Measurements from ENCODE around the gene UBE2K.

The UBE2K gene

DNA sequence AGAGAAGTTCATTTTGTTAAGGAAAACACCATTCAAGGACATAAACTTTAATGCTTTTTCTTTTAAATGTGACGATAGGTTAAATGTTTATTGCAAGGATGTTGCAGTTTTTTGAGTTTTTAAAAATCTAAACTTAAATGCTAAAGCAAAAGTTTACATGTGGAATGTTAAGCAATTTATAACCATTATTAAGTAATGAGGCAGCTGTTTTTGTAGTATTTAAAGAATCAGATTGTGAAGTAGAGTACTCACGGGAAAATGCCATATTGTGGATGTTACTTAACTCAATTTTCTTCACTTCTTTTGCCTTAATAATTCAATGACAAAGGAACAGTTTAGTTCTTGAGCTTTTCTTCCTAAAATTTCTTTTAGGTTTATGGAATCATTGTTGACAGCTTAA, 43.5 kb downstream of the UBE2K start:
- TF ChIP-seq, protein P1, sequence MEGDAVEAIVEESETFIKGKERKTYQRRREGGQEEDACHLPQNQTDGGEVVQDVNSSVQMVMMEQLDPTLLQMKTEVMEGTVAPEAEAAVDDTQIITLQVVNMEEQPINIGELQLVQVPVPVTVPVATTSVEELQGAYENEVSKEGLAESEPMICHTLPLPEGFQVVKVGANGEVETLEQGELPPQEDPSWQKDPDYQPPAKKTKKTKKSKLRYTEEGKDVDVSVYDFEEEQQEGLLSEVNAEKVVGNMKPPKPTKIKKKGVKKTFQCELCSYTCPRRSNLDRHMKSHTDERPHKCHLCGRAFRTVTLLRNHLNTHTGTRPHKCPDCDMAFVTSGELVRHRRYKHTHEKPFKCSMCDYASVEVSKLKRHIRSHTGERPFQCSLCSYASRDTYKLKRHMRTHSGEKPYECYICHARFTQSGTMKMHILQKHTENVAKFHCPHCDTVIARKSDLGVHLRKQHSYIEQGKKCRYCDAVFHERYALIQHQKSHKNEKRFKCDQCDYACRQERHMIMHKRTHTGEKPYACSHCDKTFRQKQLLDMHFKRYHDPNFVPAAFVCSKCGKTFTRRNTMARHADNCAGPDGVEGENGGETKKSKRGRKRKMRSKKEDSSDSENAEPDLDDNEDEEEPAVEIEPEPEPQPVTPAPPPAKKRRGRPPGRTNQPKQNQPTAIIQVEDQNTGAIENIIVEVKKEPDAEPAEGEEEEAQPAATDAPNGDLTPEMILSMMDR (IDR thresholded peaks at IDR 0.05; ENCODE audit: low read depth, low read length) = no peak

DNA sequence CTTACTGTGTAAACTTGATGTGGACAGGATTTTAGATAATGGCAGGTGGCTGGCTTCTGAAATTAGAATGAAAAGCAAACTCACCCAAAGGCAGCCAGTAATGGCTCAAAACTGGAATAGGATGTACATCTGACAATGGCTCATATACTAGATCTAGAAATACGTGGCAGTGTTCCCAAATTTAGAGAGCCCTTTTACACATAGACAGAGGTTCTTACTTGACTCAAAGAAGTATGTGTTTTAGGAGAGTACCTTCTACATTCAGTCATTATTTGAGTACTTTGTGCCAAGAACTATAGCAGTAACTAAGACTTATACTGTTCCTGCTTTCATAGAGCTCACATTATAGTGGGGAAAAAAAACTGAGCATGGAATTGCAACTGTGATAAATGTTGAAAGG, 48.0 kb downstream of the UBE2K start:
- TF ChIP-seq, protein P1 (IDR thresholded peaks at IDR 0.05; ENCODE audit: low read depth, low read length) = no peak
- no peak for DNase-seq (ENCODE audit: extremely low read depth, low read depth)

More for the DNA sequence above, 43.5 kb downstream of the UBE2K start:
- no peak for DNase-seq (ENCODE audit: extremely low read depth, low read depth)

DNA sequence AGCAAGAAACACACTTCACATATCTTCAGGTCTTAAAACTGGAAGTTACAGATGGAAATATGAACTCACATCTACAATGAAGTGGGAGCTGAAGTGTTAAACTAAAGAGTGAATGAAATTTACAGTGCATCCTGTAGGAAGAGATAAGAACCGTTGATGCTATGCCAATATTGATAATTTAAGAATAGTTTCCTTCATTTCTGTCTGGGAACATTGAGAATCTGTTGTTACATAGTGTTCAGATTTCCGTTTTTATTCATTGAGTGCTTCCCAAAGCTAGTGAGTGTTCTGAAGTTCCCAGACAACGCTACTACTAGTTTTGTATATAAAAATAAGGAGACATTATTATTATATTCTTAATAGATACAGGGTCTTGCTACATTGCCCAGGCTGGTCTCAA, 52.3 kb downstream of the UBE2K start:
- DNase-seq (ENCODE audit: extremely low read depth, low read depth) = no peak
- TF ChIP-seq, protein P1 (IDR thresholded peaks at IDR 0.05; ENCODE audit: low read depth, low read length) = no peak

DNA sequence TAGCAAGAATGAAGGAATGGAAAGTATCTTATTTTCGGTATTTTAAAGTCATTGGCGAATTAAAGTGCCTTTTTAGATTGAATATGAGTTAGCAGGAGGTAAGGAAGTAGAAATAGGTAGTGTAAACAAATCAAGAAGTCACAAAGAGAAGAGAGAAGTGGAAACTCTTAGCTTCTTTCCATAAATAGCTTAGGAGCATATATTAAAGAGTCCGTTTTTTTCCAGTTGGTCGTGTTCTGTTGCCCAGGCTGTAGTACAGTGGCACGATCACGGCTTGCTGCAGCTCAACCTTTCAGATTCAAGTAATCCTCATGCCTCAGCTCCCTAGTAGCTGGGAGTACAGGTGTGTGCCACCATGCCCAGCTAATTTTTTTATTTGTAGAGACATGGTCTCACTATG, 56.4 kb downstream of the UBE2K start:
- TF ChIP-seq, protein P1 (IDR thresholded peaks at IDR 0.05; ENCODE audit: low read depth, low read length) = no peak
- DNase-seq (ENCODE audit: extremely low read depth, low read depth) = no peak

DNA sequence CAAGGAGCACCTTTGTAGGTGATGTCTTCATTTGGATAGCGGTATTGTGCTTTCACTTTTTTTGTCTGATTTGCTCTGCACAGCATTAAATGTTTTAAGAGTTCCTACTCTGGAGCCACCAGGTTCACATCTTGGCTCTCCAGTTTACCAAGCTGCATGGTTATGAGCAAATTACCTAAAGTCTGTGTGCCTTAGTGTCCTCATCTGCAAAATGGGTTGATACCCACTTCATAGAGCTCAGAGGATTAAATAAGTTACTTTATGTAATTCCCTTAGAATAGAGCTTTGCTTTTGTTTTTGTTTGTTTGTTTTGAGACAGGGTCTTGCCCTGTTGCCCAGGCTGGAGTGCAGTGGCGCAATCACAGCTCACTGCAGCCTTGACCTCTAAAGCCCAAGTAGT, 58.2 kb downstream of the UBE2K start:
- TF ChIP-seq, protein P1 (IDR thresholded peaks at IDR 0.05; ENCODE audit: low read depth, low read length) = no peak
- DNase-seq (ENCODE audit: extremely low read depth, low read depth) = no peak

DNA sequence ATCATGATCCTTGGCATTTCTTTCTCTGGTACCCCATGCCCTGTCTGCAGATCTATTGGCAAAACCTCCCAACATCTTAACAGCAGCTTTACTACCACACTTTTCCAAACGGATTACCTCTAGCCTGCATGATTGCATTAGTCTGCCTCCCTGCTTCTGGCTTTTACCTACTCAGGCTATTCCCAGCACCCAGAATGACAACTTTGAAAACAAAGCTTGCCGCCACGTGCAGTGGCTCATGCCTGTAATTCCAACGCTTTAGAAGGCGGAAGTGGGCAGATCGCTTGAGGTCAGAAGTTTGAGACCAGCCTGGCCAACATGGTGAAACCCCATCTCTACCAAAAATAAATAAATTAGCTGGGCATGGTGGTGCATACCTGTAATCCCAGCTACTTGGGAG, 60.2 kb downstream of the UBE2K start:
- TF ChIP-seq, protein P1 (IDR thresholded peaks at IDR 0.05; ENCODE audit: low read depth, low read length) = no peak
- no peak for DNase-seq (ENCODE audit: extremely low read depth, low read depth)

DNA sequence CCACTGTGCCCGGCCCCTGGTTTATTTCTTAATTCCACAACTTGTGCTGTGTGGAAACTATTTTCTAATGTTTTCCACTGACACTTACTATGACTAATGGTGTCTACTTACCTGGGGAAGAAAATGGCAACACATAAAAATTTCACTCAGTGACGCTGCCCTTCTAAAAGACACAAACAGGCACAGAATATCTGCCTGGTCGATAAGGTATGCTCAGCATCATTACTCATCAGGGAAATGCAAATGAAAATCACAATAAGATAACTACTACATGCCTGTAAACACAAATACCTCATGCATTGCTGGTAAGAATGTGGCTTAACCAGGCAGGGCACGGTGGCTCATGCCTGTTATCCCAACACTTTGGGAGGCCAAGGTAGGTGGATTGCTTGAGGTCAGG, 61.6 kb downstream of the UBE2K start:
- TF ChIP-seq, protein P1 (IDR thresholded peaks at IDR 0.05; ENCODE audit: low read depth, low read length) = no peak
- no peak for DNase-seq (ENCODE audit: extremely low read depth, low read depth)

All from AG09319 (cell line).